Astrocyte (in vitro differentiated cells and primary cell): ENCODE data around the gene RPP30. TPM values are rescaled to one million over a fixed set of nuclear protein-coding genes. Genes with fewer than 3 reads are reported as not detected.

ENCODE experiments used
- DNase-seq: peaks from one replicate; pipeline ENCODE4 v3.0.0-alpha.2; 2010; ENCODE audit warnings: low read depth
- FAIRE-seq: peaks from 2 replicates; lab custom pipeline; 2011; peaks lifted over from hg19 to GRCh38; lab: Jason Lieb, UNC
- H2AFZ ChIP-seq: 2 replicates; pipeline ENCODE4 v1.6.0; 2012; ENCODE audit warnings: low read depth, low read length, inconsistent platforms
- H3K27ac ChIP-seq: 2 replicates; pipeline ENCODE4 v1.5.1; 2011; ENCODE audit warnings: low read depth, low read length, inconsistent platforms
- H3K27me3 ChIP-seq: 2 replicates; pipeline ENCODE4 v1.6.0; 2011; ENCODE audit warnings: low read length, inconsistent platforms; ENCODE audit not compliant: insufficient read depth
- H3K36me3 ChIP-seq: 2 replicates; pipeline ENCODE4 v1.5.1; 2011; ENCODE audit warnings: low read length, inconsistent platforms; ENCODE audit not compliant: insufficient read depth
- H3K4me1 ChIP-seq: 2 replicates; pipeline ENCODE4 v1.5.1; 2011; ENCODE audit warnings: low read length, inconsistent platforms; ENCODE audit not compliant: insufficient read depth
- H3K4me2 ChIP-seq: 2 replicates; pipeline ENCODE4 v1.6.0; 2012; ENCODE audit warnings: low read length, inconsistent platforms
- H3K4me3 ChIP-seq: 2 replicates; pipeline ENCODE4 v1.5.1; 2011; ENCODE audit warnings: low read depth, mild to moderate bottlenecking, low read length, inconsistent platforms; ENCODE audit not compliant: insufficient read depth
- H3K79me2 ChIP-seq: 2 replicates; pipeline ENCODE4 v1.6.0; 2012; ENCODE audit warnings: mild to moderate bottlenecking, low read length, inconsistent platforms; ENCODE audit not compliant: insufficient read depth
- H3K9ac ChIP-seq: 2 replicates; pipeline ENCODE4 v1.6.0; 2012; ENCODE audit warnings: mild to moderate bottlenecking, low read length, inconsistent platforms
- H3K9me3 ChIP-seq: 2 replicates; pipeline ENCODE4 v1.5.1; 2012; ENCODE audit warnings: low read depth, mild to moderate bottlenecking, low read length, inconsistent platforms; ENCODE audit not compliant: insufficient read depth
- H4K20me1 ChIP-seq: 2 replicates; pipeline ENCODE4 v1.6.0; 2012; ENCODE audit warnings: low read length, inconsistent platforms; ENCODE audit not compliant: insufficient read depth
- H3K27ac Mint-ChIP-seq: one replicate; pipeline ENCODE4 v1.8.0; 2021; ENCODE audit warnings: mild to moderate bottlenecking, mixed read lengths; ENCODE audit not compliant: unreplicated experiment
- H3K27me3 Mint-ChIP-seq: one replicate; pipeline ENCODE4 v1.8.0; 2021; ENCODE audit warnings: low read depth, mixed read lengths; ENCODE audit not compliant: unreplicated experiment
- H3K36me3 Mint-ChIP-seq: one replicate; pipeline ENCODE4 v1.8.0; 2021; ENCODE audit warnings: low read depth, mixed read lengths; ENCODE audit not compliant: unreplicated experiment
- H3K4me1 Mint-ChIP-seq: one replicate; pipeline ENCODE4 v1.8.0; 2021; ENCODE audit warnings: low read depth, mixed read lengths; ENCODE audit not compliant: unreplicated experiment
- H3K4me3 Mint-ChIP-seq: one replicate; pipeline ENCODE4 v1.8.0; 2021; ENCODE audit warnings: mild to moderate bottlenecking, moderate library complexity, mixed read lengths; ENCODE audit not compliant: unreplicated experiment
- H3K9me3 Mint-ChIP-seq: one replicate; pipeline ENCODE4 v1.8.0; 2021; ENCODE audit warnings: mild to moderate bottlenecking, mixed read lengths; ENCODE audit not compliant: unreplicated experiment
- CTCF ChIP-seq: IDR thresholded peaks from 2 replicates; pipeline ENCODE4 v1.5.1; 2011; ENCODE audit warnings: low read depth, mild to moderate bottlenecking, inconsistent platforms, low read length, moderate library complexity; ENCODE audit not compliant: insufficient read depth
- EZH2 ChIP-seq: IDR thresholded peaks from 2 replicates; pipeline ENCODE4 v1.6.1; 2012; ENCODE audit warnings: mild to moderate bottlenecking, low read length, inconsistent platforms; ENCODE audit not compliant: insufficient read depth
- total RNA-seq: library from RNA; stranded (reverse); gene quantifications from 2 replicates; pipeline ENCODE4 v1.2.1, GENCODE V29; 2021

The RPP30 gene
- total RNA-seq, 1 donor from 2014 or later = 32.0 TPM

- Histone ChIP-seq H2AFZ (no peak overlapping the region), H3K9ac (no peak overlapping the region), H3K79me2 (peaks cover 2% of the 10 kb centered on the region), H4K20me1 (no peaks in the 10 kb centered on the region), H3K36me3 (no peaks in the 10 kb centered on the region), H3K9me3 (no peaks in the 10 kb centered on the region), H3K4me3 (peak overlapping the region; percentile 69), H3K4me2 (peak overlapping the region; percentile 91), H3K27me3 (no peaks in the 10 kb centered on the region), H3K27ac (no peak overlapping the region), H3K4me1 (peaks cover 20% of the 10 kb centered on the region)
- no peak overlapping the region for H3K27ac Mint-ChIP-seq
- TF ChIP-seq CTCF (no peak), EZH2 (no peak)
- H3K36me3 Mint-ChIP-seq = no peaks in the 10 kb centered on the region
- peaks cover 24% of the 10 kb centered on the region for H3K27me3 Mint-ChIP-seq
- H3K9me3 Mint-ChIP-seq = peaks cover 7% of the 10 kb centered on the region
- peaks cover 12% of the 10 kb centered on the region for H3K4me1 Mint-ChIP-seq
- DNase-seq = no peak
- peak overlapping the region; percentile 88 for H3K4me3 Mint-ChIP-seq
- no peak for FAIRE-seq
Observed at GRCh38 chr10:90856261-90856660, 15.5 kb upstream of the RPP30 start.

- Histone ChIP-seq H3K4me2 (peak overlapping the region; percentile 91), H3K9ac (peak overlapping the region; percentile 77), H4K20me1 (no peaks in the 10 kb centered on the region), H3K4me1 (peaks cover 20% of the 10 kb centered on the region), H2AFZ (peak overlapping the region; percentile 86), H3K4me3 (peak overlapping the region; percentile 69), H3K79me2 (peaks cover 2% of the 10 kb centered on the region), H3K27ac (no peak overlapping the region), H3K9me3 (no peaks in the 10 kb centered on the region), H3K27me3 (no peaks in the 10 kb centered on the region), H3K36me3 (no peaks in the 10 kb centered on the region)
- peaks cover 24% of the 10 kb centered on the region for H3K27me3 Mint-ChIP-seq
- no peak for TF ChIP-seq CTCF
- peak; percentile 36 for TF ChIP-seq EZH2
- H3K9me3 Mint-ChIP-seq = peaks cover 4% of the 10 kb centered on the region
- H3K4me3 Mint-ChIP-seq = peak overlapping the region; percentile 88
- H3K36me3 Mint-ChIP-seq = no peaks in the 10 kb centered on the region
- peak overlapping the region; percentile 47 for H3K27ac Mint-ChIP-seq
- no peak for DNase-seq
- peaks cover 12% of the 10 kb centered on the region for H3K4me1 Mint-ChIP-seq
- no peak for FAIRE-seq
Observed at GRCh38 chr10:90856964-90857634, 14.7 kb upstream of the RPP30 start.
